HuH-7 (cell line): ENCODE data around the gene CDK13.
"Not testable (repeated sequence)": the region's sequence is repeated elsewhere in the genome, so short reads cannot be mapped to it uniquely, and the experiment has no call there.

Source experiments
- DNase-seq: peaks from one replicate; pipeline ENCODE4 v3.0.0; 2011; ENCODE audit warnings: low spot score

CDK13 gene

DNA sequence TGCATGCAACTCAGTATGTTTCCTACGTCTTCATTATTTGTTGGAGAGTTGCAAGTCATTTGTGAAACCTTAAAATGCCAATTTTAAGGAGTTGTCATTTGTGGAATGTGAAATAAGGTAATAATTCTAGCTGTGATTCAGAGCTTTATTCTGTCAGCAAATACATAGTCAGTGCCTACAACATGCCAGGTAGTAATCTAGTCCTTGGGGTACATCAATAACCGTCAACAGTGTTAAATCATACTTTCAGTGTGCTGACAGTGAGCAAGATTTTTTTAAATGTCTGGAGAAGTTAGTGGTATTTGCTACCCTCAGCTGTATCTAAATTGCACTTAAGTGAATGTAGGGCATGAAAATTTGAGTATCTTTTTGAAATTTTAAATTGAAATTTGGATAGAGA, 147.7 kb downstream of the CDK13 start:
- no peak for DNase-seq

- DNase-seq: no peak
Measured at GRCh38 chr7:40098810-40099209, 148.8 kb downstream of the CDK13 start.

DNA sequence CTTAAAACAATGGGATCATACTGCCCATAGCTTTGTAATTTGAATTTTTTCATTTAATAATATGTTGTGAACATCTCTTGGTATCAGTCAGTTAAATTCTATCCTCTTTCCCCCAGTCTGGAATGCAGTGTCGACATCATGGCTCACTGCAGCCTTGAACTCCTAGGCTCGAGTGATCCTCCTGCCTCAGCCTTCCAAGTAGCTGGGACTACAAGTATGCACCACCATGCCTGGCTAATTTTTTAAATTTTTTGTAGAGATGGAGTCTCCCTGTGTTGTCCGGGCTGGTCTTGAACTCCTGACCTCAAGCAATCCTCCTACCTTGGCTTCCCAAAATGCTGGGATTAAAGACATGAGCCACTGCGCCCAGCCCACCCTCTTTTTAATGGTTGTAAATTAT, 149.8 kb downstream of the CDK13 start:
- no peak for DNase-seq

DNA sequence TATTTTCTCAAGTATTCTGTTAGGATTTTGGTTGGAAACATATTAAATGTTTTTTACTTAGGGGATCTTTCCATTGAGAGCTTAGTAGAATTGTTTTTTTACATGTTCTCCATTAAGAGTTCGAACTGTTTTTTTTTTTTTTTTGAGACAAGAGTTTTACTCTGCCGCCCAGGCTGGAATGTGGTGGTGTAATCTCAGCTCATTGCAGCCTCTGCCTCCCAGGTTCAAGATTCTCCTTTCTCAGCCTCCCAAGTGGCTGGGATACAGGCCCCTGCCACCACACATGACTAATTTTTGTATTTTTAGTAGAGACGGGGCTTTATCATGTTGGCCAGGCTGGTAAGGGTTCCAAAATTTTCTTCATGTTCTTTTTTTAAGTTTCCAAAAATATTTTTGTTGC, 151.1 kb downstream of the CDK13 start:
- DNase-seq: no peak

DNA sequence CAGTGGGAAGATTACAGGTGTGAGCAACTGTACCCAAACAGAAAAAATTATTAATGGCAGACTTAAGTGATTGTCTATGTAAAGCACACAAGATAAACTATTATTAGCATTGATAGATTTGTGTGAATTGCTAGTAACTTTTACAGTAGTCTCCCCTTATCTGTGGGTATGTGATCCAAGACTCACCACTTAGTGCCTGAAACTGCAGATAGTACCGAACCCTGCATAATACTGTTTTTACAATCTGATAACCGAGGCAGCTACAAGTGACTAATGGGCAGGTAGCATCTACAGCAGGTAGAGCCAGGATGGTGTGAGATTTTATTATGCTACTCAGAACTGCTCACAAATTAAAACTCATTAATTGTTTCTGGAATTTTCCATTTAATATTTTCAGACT, 152.8 kb downstream of the CDK13 start:
- DNase-seq: no peak

DNA sequence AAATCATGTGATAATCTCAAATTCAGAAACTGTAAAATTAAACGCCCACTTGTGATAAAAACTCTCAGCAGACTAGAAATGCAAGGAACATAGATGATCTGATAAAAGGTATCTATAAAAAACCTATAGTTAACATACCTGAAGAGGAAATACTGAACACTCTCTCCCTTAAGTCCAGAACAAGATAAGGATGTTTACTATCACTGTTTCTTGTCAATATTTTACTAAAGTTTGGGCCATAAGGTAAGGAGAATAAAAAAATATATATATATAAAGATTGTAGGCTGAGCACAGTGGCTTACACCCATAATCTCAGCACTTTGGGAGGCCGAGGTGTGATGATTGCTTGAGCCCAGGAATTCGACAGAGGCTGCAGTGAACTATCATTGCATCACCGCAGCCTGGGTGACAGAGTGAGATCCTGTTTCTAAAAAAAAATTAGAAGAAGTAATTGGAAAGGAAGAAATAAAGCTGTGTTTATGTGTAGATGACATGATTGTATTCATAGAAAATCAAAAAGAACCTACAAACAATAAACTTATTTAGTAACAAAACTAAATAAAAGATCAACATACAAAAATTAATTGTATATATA, 155.9 kb downstream of the CDK13 start:
- no peak for DNase-seq

- no peak for DNase-seq
Measured at GRCh38 chr7:40115936-40116335, 165.9 kb downstream of the CDK13 start.

DNA sequence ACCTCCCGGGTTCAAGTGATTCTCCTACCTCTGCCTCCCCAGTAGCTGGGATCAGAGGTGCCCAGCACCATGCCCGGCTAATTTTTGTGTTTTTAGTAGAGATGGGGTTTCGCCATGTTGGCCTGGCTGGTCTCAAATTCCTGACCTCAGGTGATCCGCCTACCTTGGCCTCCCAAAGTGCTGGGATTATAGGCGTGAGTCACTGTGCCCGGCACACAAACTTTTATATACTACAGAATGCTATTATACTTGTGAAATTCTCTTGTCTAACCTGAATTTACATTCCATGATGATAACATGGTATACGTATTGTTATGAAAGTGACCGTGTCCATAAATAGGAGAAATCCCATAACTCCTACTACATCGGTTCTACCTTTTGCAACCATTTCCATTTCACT, 167.1 kb downstream of the CDK13 start:
- not testable (repeated sequence) for DNase-seq

DNA sequence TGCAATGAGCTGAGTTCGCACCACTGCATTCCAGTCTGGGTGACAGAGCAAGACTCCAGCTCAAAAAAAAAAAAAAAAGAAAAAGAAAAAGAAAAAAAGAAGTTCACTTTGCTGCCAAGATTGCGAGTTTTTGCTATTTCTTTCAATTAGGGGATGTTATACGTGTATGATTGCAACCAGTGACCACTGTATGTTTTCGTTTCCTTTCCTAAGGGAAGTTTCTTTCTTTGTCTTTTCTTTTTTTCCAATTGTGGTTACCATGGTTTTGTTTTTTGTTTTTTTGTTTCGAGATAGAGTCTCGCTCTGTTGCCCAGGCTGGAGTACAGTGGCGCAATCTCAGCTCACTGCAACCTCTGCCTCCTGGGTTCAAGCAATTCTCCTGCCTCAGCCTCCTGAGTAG, 168.1 kb downstream of the CDK13 start:
- not testable (repeated sequence) for DNase-seq

DNA sequence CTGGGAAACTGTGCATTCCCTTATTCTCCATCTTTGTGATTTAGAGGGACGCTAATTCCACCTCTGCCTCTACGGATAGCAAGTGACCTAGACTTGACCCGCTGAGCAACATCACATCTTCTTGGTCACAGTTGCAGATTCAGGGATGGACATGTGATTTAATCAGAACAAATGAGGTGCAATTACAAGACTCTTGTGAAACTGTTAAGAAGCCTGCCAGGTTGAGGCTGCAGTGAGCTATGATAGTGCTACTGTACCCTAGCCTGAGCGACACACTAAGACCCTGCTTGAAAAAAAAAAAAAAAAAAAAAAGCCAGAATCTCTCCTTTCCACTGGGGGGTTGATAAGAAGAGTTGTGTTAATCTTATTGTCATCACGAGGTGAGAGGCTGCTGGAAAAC, 170.0 kb downstream of the CDK13 start:
- no peak for DNase-seq

DNA sequence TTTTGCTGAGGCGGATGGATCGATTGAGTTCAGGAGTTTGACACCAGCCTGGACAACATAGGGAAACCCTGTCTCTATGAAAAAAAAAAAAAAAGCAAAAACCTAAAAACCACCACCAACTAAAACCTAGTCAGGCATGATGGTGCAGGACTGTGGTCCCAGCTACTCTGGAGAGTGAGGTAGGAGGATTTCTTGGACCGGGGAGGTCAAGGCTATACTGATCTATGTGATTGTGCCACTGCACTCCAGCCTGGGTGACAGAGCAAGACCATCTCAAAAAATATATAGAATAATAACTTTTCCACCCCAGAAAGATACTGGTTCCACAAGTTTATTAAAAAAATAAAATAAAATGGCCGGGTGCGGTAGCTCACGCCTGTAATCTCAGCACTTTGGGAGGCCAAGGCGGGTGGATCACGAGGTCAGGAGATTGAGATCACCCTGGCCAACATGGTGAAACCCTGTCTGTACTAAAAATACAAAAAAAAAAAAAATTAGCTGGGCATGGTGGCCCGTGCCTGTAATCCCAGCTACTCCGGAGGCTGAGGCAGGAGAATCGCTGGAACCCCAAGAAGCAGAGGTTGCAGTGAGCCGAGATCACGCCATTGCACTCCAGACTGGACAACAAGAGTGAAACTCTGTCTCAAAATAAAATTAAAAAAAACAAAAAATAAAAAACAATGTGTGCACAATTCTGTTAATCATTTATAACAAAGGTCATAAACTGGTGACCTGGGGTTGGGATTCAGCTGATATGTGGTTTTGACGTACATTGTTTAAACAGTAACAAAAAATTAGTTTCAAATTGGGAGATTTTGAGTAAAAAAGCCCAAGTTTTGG, 172.3 kb downstream of the CDK13 start:
- DNase-seq: not testable (repeated sequence)

DNA sequence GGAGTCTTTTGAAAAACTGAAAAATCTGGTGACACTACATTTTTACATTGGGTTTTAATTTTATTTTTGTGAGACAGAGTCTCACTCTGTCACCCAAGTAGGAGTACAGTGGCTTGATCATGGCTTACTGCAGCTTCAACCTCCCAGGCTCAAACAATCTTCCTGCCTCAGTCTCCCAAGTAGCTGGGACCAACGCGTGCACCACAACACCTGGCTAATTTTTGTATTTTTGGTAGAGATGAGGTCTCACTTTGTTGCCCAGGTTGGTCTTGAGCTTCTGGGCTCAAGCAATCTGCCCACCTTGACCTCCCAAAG, 172.8 kb downstream of the CDK13 start:
- no peak for DNase-seq

GRCh38 chr7:40133561-40134427, 183.7 kb downstream of the CDK13 start:
- no peak for DNase-seq

DNA sequence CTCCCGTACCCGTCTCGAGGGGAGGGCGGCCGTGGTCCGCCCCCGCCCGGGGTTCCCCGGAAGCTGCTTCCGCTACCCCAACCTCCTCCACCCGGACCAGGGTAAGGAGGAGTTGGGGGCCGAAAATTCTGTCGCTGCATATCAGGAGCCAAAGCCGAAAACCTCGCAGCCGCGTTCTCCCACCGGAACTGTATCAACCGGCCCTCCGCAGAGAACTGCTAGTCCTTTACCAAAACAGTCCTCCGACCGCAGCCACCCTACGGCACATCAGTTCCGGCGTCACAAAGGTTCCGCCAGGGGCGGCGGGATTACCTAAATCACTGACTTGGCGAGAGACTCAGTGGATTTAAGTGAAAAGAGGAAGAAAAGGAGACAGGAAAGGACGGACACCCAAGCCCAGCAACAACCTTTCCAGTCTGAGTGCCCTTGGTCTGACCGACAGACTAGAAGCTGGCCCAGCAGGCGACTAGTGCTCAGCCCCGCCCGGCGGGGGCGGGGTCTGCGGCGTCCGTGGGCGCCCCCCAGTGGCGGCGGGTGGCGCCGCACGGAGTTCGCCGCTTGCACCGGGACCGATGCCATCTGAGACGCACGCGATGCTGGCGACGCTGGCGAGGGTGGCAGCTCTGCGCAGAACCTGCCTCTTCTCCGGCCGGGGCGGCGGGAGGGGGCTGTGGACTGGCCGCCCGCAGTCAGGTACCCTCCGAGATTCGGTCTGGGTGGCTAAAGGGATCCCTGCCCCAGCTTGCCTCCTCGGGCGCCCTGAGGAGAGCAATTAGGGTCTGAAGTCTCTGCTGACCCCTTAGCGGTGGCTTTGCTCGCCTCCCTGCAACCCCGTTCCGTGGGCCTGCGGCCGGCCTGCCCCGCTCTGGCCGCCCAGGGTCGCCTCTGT, 184.6 kb downstream of the CDK13 start, which contains the start of the genes MPLKIP and SUGCT:
Gene MPLKIP, minus strand, starts transcription at position 195 of the 889 bp plus-strand sequence. Its CDS starts 55 bp downstream, at position 140.
Gene SUGCT, plus strand, starts transcription at position 578 of the 889 bp plus-strand sequence.
- DNase-seq: peak; percentile 82

GRCh38 chr7:40135317-40135610, 185.2 kb downstream of the CDK13 start:
- DNase-seq: no peak

GRCh38 chr7:40137563-40137962, 187.5 kb downstream of the CDK13 start:
- DNase-seq: no peak

DNA sequence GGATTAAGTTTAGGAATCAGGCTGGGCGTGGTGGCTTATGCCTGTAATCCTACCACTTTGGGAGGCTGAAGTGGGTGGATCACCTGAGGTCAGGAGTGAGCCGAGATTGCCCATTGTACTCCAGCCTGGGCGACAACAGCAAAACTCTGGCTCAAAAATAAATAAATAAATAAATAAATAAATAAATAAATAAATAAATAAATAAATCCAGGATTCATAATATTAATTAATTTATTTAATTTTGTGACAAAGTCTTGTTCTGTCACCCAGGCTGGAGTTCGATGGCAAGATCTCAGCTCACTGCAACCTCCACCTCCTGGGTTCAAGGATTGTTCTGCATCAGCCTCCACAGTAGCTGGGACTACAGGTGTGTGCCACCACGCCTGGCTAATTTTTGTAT, 188.9 kb downstream of the CDK13 start:
- no peak for DNase-seq

GRCh38 chr7:40139891-40140290, 189.8 kb downstream of the CDK13 start:
- not testable (repeated sequence) for DNase-seq

DNA sequence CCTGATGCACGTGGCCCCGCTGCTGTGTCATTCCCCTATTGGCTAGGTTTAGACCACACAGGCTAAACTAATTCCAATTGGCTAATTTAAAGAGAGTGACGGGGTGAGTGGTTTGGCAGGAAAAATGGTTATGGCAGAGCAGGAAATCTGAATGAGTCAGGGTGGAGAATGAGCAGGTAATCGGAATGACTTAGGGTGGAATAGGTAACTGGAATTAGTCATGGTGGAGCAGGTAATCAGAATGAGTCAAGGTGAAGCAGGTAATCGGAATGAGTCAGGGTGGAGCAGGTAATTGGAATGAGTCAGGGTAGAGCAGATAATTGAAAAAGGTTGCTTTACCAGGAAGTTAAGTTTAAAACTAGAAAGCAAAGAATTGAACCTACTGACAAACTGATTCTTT, 191.9 kb downstream of the CDK13 start:
- not testable (repeated sequence) for DNase-seq

- not testable (repeated sequence) for DNase-seq
Measured at GRCh38 chr7:40145596-40146130, 195.6 kb downstream of the CDK13 start.

DNA sequence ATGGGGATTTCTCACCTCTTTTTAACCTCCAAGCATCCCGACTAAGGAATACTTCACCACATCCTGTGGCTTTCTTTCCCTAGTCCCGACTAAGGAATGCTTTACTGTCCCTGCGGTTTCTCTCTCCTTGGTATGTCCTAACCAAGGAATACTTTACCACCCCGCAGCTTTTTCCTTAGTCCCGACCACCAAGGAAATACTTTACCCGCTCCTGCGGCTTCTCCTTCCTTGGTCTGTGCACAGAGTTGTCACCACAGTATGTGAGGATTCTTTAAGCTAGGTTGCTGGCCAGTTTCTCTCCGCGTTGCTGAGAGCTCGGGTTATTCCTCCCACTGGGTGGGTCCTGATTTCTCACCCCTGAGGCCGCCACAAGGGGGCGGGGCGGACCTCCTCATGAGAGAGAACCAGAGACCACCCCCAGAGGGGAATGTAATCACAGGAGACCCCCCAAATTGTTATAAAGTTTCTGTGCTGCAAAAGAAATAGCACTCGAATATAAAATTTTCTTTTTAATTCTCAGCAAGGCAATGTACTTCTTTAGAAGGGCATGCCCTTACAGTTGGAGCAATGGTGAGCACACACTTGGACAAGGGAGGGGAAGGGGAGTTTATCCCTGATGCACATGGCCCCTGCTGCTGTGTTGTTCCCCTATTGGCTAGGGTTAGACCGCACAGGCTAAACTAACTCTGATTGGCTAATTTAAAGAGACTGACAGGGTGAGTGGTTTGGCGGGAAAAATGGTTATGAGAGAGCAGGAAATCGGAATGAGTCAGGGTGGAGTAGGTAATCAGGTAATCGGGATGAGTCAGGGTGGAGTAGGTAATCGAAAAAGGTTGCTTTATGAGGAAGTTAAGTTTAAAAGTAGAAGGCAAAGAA, 197.6 kb downstream of the CDK13 start:
- DNase-seq: no peak
